ENCODE data around the gene RP9.
"Not testable (repeated sequence)": the region's sequence is repeated elsewhere in the genome, so short reads cannot be mapped to it uniquely, and the experiment has no call there.

The RP9 gene

DNA sequence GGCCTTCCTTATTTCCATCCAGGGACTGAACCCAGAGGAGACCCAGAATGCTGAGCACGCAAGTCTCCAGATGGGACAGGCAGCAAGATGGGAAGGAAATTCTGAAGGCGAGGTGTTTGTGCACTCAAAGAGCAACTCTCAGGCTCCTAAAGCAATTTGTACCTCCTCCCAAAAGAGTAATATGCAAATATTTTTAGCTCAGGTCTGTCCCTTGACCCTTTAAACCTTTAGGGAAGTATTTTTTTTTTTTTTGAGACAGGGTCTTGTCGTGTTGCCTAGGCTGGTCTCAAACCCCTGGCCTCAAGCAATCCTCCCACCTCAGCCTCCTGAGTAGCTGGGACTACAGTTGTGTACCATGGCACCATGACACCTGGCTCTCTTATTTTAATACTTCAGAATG is 8.4 kb downstream of the RP9 start:
- no peak for DNase-seq

DNA sequence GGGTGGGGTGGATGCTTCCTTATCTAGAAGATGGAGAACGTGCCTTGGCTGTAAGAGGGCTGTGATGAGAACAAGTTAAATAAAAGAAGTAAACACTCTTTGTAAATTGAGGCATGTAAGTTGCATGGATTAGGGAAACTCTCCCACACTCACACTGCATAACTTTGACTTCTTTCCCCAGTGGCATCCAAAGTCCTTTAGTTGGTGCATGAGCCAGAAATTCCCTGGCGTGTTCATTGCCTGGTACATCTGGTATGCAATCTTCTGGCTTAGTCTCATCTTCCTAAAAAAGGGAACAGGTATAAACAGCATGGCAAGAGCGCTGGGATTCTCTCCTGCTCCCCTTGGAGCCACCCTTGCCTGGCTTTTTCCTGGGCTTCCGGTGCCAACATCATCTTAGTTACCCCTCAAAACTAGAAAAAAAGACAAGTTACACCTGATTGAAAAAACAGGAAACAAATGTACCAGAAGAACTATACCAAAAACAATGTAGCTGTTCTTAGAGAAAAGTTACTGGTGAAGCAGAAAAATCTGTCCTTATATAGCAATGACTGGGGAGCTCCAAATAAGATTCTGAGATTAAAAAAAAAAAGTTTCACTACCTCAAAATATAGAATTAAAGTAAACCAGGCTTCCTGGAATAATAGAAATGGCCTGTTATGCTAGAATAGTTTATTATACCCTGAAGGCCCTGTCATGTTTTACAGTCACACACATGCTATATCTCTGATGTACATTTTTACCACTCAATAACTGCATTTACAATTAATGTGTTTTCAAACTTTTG is 9.9 kb downstream of the RP9 start:
- DNase-seq = no peak

DNA sequence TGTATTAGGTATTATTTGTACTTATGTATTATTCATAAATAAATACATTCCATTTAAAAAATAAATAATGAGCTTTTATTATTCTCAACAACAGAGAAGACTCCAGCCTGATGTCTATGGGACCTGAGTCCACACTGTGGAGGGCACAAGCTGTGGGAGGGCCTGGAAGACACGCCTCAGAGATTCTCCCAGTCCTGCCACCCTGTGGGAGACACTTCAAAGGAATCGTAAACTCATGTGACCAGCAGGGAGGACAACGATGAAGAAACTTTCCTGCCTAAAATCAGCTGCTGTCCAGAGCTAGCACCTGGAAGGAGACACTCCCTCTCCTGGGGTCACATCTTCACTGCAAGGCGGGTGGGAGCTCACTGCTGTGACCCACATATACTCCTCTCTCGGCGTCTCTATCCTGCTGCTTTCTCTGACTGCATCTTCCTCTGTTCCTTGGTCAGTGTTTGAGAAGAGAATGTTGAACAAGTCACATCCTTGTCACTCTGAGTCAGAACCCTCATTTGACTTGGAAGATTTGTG is 14.4 kb downstream of the RP9 start:
- DNase-seq = not testable (repeated sequence)

DNA sequence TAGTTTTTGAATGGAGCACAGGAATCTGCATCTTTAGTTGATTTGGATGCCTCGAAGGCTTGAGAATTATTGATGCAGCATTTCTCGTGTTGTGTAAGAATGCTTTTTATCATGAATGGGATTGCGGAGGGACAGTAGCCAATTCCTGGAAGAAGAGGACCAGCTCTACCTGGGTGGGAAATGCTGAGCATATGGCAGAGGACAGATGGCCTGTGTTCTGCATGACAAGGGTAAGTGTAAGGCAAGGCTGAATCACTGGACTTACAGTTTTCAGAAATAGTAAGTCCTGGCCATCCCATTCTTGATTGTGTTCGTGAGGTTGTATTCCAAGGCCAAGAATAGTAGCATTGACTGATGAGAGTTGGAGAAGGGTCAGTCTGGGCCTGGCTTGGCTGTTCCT is 15.9 kb downstream of the RP9 start:
- no peak for DNase-seq

DNA sequence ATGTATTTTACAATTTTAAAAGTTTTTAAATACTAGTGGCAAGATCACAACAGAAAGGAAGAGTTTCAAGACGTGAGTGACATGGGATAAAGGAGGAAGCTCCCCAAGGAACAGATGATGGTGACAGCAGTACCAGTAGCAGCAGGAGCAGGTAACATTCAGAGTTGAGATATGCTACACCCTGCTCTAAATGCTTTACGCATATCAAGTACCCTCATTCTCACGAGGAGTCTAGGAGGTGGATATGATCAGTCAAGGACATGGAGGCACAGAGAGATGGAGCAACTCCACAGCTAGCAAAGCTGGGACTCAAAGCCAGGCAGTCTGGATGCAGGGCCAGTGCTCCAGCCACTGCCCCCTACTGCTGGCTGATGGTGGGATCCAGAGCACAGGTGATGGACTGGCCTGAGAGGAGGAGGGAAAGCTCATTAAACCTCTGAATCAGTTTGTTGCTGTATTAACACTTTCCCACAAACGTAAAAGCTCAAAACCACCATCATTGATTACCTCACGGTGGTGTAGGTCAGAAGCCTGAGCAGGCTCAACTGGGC is 17.5 kb downstream of the RP9 start:
- DNase-seq = no peak

DNA sequence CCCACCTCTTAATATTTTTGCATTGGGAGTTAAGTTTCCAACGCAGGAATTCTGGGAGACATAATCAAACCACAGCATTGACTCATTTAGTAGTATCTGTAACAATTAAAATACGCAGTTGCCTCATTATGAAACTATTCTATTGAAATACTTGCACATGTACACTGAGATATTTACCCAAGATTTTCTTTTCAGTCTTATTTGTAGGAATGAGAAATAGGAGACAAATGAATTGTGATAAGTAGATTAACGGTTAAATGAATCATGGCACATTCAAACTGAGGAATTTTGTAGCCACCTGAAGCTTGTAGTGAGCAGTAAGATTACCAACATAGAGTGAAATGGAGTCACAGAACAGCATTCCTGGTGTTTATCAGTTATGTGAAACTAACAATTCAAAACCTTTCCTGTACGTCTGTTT is 18.1 kb downstream of the RP9 start:
- DNase-seq = no peak

DNA sequence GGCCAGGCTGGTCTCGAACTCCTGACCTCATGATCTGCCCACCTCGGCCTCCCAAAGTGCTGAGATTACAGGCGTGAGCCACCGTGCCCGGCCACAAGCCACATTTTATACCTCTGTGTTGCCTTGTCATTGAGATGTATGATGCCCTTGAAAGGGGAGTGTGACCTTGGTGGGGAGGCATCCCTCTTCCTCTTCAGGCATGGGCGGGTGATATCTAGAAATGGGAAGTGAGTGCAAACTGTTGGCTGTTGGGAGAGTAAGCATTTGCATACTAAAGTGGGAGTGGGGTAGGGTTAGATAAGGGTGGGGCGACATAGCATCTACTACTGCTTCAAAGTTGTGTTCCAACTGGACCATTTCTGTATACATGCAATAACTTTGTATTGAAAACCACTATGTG is 20.1 kb downstream of the RP9 start:
- no peak for DNase-seq

DNA sequence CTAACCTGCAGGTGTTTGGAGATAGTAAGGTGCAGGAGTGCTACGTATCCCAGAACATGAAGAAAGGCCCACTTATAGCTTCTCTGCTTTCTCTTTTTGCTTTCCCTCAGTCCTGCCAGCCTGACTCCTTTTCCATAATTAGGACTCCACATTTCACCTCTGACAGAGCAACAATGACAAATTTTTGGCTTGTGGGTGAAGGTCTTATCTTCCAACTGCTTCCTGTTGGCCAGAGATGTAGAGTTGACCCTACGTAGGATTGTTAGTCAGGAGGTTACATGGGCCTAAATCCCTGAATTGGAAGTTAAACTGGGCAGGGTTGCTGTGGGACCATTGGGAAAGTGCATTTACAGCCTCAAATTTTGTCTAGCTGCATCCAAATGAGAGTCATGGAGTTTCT is 21.3 kb downstream of the RP9 start:
- no peak for DNase-seq

DNA sequence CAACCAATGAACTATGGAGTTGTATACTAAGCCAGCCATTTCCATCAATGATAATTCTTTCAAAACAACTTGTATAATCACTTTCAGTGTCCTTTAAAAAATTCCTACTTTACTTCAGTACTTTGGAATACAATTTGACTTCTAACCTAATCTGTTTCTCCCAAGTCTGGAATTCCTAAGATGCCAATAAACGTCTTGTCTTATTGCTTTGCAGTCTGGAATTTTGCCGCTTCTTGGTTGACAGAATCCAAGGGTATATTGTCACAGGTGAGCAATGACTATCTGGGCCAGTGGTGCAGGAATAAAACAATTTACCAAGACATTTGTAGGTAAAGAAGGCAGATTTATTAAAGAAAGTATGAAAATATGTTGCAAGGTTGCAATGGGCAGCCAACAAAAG is 21.8 kb downstream of the RP9 start:
- no peak for DNase-seq

DNA sequence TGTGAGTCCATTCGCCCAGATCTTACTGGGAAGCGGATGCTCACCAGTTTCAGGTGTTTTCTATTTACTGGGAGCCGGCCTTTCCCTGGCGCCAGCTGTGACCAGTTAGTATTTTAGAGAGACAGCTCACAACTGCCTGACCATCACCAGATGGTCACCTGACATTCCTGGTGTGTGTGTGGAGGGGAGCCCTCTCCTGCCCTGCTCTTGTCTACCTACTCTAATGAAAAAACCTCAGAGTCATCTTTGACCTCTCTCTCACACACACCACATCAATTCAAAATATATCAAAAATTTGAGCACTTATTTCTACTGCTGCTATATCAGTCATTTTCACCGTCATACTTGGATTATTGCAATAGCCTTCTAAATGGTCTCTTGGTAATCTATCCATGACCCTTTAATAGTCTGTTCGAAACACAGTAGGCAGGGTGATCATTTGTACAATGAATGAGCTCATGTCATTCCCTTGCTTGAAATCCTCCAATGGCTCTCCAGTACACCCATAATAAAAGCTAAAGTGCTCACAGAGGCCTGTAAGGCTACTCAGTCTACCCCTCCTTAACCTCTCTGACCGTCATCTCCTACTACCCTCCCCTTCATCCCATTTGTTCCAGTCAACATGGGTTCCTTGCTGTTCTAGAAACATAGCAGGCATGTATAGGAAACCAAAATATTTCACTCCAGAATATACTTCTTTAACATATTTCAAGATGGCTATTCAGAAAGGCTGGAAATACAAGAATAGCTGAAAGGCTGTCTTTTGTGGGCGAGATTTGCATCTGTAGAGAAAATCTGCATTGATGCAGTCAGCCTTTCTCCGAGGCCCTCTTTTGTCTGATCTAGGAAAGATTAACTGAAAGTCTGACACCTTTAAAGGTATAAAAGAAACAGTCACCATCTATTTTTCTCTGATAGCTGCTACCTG is 29.2 kb downstream of the RP9 start:
- no peak for DNase-seq

DNA sequence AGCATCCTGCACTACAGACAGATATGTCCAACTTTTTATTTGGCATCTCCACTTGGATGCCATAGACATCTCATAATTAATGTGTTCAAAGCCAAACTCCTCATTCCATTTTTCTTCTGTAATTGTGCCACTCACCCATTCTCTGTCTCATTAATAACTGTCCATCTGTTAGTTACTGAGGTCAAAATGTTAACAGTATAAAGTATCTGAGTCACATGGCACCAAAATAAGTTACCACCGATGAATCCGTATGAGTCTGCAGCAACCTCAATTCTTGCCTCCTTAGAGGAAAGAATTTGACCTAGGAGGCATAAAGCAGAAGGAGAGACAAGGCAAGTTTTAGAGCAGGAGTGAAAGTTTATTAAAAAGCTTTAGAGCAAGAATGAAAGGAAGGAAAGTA is 30.1 kb downstream of the RP9 start:
- no peak for DNase-seq

DNA sequence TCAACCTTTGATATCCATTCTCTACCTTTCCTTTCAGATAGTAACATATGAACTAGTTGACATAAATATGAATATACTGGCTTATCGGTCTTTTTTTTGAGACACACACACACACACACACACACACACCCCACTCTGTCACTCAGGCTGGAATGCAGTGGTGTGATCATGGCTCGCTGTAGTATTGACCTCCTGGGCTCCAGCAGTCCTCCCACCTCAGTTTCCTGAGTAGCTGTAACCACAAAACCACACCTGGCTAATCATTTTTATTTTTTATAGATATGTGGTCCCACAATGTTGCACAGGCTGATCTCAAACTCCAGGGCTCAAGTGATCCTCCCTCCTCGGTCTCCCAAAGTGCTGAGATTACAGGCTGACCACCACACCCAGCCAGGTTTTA is 32.5 kb downstream of the RP9 start:
- no peak for DNase-seq

DNA sequence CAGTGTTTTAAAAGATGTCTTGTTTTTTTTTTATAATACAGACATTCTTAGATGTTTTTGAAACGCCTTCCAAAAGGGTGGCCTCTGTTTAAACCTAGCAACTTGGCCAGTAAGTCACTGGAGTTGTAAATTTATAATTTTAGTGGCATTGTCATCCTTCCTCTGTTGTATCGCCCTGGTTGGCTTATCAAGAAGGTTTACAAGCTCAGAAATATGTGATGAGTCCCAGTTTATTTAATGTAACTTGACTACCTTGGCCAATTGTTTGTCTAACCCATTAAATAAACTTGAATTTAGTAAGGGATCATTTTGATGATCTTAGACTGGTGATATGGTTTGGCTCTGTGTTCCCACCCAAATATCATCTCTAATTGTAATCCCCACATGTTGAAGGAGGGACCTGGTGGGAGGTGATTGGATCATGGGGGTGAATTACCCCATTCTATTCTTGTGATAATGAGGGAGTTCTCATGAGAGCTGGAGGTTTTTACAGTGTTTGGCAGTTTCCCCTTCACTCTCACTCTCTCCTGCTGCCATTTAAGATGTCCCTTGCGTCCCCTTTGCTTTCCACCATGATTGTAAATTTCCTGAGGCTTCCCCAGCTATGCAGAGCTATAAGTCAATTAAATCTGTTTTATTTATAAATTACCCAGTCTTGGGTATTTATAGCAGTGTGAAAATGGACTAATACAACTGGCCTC is 33.2 kb downstream of the RP9 start:
- DNase-seq = no peak

DNA sequence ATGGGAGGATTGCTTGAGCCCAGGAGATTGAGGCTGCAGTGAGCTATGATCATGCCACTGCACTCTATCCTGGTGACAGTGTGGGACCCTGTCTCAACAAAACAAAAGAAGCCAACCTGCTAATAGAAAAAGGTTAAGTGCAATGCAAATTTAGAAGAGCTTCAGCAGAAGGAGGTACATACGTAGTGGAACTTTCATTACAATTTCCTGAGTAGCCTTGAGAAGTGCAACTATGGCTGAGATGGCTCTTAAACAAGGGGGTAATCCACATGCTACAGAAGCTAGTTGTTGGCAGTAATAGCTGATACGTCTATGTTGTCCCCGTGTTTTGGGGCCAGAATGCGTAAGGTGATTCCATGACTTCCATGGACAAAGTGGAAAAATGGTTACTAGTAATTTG is 36.0 kb downstream of the RP9 start:
- DNase-seq = no peak

DNA sequence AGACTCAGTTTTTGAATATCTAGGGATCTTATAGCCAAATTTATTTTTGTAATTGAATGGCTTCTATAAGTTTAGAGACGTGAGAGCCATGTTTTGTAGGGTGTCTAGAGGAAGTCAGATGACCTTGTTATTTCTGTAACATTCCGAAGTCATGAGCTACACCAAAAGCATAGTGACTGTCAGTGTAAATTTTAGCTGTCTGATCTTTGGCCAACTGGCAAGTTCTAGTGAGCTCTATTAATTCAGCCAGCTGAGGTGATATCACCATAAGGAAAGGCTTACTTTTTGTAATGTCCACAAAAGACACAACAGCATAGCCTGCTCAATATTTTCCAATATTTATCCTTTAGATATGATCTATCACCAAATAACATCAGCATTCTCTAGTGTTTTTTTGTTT is 36.7 kb downstream of the RP9 start:
- DNase-seq = no peak

DNA sequence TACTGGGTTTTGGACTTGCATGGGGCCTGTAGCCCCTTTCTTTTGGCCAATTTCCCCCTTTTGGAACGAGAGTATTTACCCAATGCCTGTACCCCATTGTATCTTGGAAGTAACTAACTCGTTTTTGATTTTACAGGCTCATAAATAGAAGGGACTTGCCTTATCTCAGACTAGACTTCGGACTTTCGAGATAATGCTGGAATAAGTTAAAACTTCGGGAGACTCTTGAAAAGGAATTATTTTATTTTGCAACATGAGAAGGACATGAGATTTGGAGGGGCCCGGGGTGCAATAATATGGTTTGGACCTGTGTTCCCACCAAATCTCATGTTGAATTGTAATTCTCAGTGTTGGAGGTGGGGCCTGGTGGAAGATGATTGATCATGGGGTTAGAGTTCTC is 38.4 kb downstream of the RP9 start:
- DNase-seq = no peak

DNA sequence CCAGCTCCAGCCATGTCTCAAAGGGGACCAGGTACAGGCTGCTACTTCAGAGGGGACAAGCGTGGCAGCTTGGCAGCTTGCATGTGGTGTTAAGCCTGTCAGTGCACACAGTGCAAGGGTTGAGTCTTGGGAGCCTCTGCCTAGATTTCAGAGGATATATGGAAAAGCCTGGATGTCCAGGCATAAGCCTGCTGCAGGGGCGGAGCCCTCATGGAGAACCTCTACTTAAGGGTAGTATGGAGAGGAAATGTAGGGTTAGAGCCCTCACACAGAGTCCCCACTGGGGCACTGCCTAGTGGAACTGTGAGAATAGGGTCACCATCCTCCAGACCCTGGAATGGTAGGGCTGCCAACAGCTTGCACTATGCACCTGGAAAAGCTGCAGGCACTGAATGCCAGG is 38.9 kb downstream of the RP9 start:
- no peak for DNase-seq

DNA sequence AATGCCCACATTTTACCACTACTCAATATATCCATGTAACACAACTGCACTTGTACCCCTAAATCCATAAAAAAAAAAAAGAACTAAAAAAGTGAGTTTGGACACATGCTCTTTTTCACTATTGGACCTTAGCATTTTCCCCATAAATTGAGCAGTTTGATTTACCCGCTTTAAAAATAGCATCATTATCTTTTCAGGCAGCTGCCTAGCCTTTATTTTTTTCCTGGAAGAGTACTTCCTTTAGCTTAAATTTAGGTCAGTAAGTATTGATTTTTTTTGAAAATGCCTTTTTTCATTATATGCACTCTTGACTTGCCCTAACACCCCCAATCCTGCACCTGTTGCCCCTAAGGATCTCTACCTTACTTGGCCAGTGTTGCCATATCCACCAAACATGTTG is 41.3 kb downstream of the RP9 start:
- no peak for DNase-seq

DNA sequence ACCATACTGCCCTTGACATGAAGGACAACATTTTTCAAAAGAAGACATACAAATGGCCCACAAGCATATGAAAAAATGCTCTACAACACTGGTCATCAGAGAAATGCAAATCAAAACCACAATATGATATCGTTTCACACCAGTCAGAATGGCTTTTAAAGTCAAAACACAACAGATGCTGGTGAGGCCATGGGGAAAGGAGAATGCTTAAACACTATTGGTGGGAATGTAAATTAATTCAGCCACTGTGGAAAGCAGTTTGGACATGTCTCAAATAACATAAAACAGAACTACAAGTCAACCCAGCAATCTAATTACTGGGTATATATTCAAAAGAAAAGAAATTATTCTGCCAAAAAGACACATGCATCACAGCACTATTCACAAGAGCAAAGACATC is 42.4 kb downstream of the RP9 start:
- DNase-seq = no peak

DNA sequence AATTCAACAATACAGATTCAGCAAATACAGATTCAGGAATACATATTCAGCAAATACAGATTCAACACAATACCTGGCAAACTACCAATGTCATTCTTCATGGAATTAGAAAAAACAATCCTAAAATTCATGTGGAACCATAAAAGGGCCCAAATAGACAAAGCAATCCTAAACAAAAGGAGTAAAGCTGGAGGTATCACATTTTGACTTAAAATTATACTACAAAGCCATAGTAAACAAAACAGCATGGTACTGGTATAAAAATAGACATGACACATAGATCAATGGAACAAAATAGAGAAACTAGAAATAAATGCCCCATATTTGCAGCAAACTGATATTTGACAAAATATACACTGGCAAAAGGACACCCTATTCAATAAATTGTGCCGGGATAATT is 43.2 kb downstream of the RP9 start:
- no peak for DNase-seq

DNA sequence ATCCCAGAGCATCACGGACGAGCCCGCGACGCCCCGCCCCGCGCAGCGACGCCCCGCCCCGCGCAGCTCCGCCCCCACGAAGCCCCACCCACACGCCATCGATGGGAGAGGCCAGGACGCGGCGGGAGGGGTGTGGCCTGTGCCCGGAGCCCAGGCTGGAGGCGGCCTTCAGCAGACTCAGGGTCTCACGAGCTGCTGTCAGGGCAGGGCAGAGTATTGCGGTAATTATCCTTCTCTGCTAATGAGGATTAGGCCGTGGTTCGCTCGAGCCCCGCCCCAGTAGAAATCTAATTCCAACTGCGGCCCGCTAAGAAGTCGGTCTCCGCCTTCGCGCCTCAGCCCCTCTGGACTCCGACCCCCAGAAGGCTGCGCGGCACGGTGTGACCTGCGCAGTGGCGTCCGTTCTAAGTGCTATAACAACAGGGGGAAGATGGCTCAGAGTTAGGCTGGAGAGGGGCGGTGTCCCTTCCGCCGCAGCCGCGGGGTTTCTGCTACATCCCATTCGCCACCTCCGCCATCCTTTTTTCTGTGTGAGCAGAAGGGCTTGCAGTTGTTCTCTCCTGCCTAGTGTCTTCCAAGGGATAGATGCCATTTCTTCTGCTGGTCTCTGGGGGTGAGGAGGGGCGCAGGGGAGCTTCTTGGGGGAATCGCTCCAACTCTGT is 46.3 kb downstream of the RP9 start:
- DNase-seq = peak; percentile 97

DNA sequence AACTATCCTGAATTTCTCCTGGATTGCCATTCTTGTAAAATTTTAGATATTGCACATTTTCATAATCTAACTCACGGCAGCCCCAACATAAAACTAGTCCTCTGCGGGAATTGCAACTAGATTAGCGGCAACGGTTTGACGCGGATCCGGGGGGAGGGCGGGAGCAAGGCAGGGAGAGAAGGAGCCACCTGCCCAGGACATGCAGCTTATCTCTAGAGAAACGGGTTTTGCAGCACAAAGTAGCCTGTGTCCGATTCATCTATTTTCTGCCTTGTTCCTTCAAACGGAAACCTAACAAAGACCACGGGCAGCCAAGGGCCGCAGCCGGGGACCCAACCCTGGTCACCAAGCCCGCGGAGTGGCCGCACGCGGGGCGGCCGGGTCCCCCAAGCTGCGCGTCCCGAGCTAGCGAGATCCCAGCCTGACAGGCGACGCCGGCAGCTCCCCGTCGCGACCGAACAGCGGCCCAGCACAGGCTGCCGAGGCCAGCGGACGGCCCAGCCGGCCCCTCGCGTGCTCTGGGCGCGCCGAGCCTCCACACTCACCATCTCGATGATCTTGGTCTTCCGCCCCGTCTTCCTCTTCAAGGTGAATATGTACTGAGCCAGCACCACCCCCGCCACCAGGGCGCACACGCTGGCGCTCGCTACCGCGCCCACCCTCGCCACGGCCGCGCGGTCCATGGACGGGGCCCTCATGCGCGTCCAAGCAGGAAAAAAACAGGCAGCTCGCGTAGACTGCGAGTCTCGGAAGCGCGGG is 47.0 kb downstream of the RP9 start, which contains the start of gene NT5C3A:
Gene NT5C3A (minus strand): TSS at position 754 of the 759 bp plus-strand sequence. CDS start 71 bp downstream, at position 683.
- DNase-seq = no peak
